ENCODE results near the gene FOXRED1.

DNA sequence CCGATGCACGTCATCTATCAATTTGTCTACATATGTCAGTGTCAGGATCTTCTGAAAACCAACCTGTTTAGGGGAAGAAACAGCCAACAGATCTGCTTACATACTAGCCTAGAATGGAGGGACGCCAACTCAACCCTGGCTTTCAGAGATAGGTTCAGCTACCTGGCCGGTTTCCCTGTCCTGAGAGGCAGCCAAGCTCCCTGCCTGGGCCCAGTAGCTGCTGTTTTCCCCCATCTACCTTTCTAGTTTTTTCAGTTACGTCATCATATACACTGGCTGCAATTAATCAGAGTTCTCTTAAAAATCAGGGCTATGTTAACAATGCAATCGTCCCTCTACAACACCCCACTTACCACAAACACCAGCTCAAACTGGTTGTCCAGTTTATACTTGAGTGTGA is 1.3 kb upstream of the FOXRED1 start:
- TF ChIP-seq, protein P1, sequence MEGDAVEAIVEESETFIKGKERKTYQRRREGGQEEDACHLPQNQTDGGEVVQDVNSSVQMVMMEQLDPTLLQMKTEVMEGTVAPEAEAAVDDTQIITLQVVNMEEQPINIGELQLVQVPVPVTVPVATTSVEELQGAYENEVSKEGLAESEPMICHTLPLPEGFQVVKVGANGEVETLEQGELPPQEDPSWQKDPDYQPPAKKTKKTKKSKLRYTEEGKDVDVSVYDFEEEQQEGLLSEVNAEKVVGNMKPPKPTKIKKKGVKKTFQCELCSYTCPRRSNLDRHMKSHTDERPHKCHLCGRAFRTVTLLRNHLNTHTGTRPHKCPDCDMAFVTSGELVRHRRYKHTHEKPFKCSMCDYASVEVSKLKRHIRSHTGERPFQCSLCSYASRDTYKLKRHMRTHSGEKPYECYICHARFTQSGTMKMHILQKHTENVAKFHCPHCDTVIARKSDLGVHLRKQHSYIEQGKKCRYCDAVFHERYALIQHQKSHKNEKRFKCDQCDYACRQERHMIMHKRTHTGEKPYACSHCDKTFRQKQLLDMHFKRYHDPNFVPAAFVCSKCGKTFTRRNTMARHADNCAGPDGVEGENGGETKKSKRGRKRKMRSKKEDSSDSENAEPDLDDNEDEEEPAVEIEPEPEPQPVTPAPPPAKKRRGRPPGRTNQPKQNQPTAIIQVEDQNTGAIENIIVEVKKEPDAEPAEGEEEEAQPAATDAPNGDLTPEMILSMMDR (IDR thresholded peaks at IDR 0.05) = no peak
- TF ChIP-seq POLR2A (IDR thresholded peaks at IDR 0.05) = no peak

Measured in lower leg skin (tissue), 3 donors.